Thoracic aorta (tissue), 2 donors: ENCODE measurements around the gene PBRM1. TPM values are rescaled to one million over a fixed set of nuclear protein-coding genes. Genes with fewer than 3 reads are reported as not detected.

Source experiments
- ATAC-seq: fragments of 150-250 bp; one replicate; pipeline ENCODE4 v1.8.0; 2017; ENCODE audit warnings: low read depth; ENCODE audit not compliant: insufficient number of reproducible peaks, low FRiP score
- DNase-seq: peaks from one replicate; pipeline ENCODE4 v3.0.0-alpha.2; 2020; ENCODE audit warnings: low spot score
- H3K27ac ChIP-seq, 2 donors: fragments of 200-600 bp; sonication (generic); 1 replicate in 1 of 2; 2 replicates in 1 of 2; pipeline ENCODE4 v1.5.1; 2016; ENCODE audit warnings: mild to moderate bottlenecking in 2 of 2, moderate library complexity in 2 of 2
- H3K27me3 ChIP-seq: fragments of 200-600 bp; sonication (generic); replicated peaks from 2 replicates; pipeline ENCODE4 v1.6.0; 2016; ENCODE audit warnings: mild to moderate bottlenecking; ENCODE audit not compliant: insufficient read depth
- H3K36me3 ChIP-seq: fragments of 200-600 bp; sonication (generic); one replicate; pipeline ENCODE4 v1.5.1; 2016
- H3K4me1 ChIP-seq, 2 donors: fragments of 200-600 bp; sonication (generic); 1 replicate in 1 of 2; 2 replicates in 1 of 2; pipeline versions ENCODE4 v1.5.1 to v1.6.0; 2016; ENCODE audit warnings: low read depth in 2 of 2, mild to moderate bottlenecking in 1 of 2; ENCODE audit not compliant: control insufficient read depth in 1 of 2
- H3K4me3 ChIP-seq: fragments of 200-600 bp; sonication (generic); 2 replicates; pipeline ENCODE4 v1.5.1; 2016; ENCODE audit warnings: mild to moderate bottlenecking
- H3K9me3 ChIP-seq: fragments of 200-600 bp; sonication (generic); 2 replicates; pipeline ENCODE4 v1.5.1; 2016
- CTCF ChIP-seq: fragments of 200-600 bp; sonication (generic); IDR thresholded peaks from one replicate; pipeline ENCODE4 v1.5.1; 2019; ENCODE audit warnings: antibody characterized with exemption
- total RNA-seq, 2 donors: library from RNA; depleted of rRNA; stranded (reverse); fragments of >200 nt; gene quantifications; one replicate each; pipeline versions ENCODE4 v1.1.0 to v1.2.3, GENCODE V29; 2016

The PBRM1 gene
- total RNA-seq, 2 donors from 2014 or later = 84.5 to 87.2 TPM

- ATAC-seq (no peak), DNase-seq (no peak)
- no peak overlapping the region for H3K4me3 ChIP-seq
- H3K4me1 ChIP-seq = no peaks in the 10 kb centered on the region
- TF ChIP-seq CTCF = no peak
- H3K9me3 ChIP-seq = no peaks in the 10 kb centered on the region
- H3K27me3 ChIP-seq = no peaks in the 10 kb centered on the region
- H3K27ac ChIP-seq = no peak overlapping the region
- H3K36me3 ChIP-seq = peaks cover 27% of the 10 kb centered on the region
Measured at GRCh38 chr3:52651592-52651991, 34.1 kb downstream of the PBRM1 start.

GRCh38 chr3:52650439-52650838 is 35.3 kb downstream of the PBRM1 start:
- Histone ChIP-seq H3K4me1 (no peaks in the 10 kb centered on the region), H3K9me3 (no peaks in the 10 kb centered on the region), H3K36me3 (peaks cover 24% of the 10 kb centered on the region), H3K4me3 (no peak overlapping the region), H3K27ac (peak overlapping the region in 1 of 2 donors; percentile 17), H3K27me3 (no peaks in the 10 kb centered on the region)
- no peak for TF ChIP-seq CTCF
- ATAC-seq = no peak
- DNase-seq = no peak

- H3K36me3 ChIP-seq = peaks cover 26% of the 10 kb centered on the region
- H3K4me1 ChIP-seq = no peaks in the 10 kb centered on the region
- DNase-seq (no peak), ATAC-seq (no peak)
- H3K27me3 ChIP-seq = no peaks in the 10 kb centered on the region
- peak overlapping the region in 1 of 2 donors; percentile 23 for H3K27ac ChIP-seq
- TF ChIP-seq CTCF = no peak
- H3K9me3 ChIP-seq = no peaks in the 10 kb centered on the region
- H3K4me3 ChIP-seq = no peak overlapping the region
Measured at GRCh38 chr3:52649461-52650210, 36.1 kb downstream of the PBRM1 start.

GRCh38 chr3:52645549-52645948 is 40.2 kb downstream of the PBRM1 start:
- no peaks in the 10 kb centered on the region for H3K27me3 ChIP-seq
- ATAC-seq (no peak), DNase-seq (no peak)
- no peaks in the 10 kb centered on the region for H3K9me3 ChIP-seq
- peaks cover 37% of the 10 kb centered on the region for H3K36me3 ChIP-seq
- no peak overlapping the region for H3K27ac ChIP-seq
- no peak overlapping the region for H3K4me3 ChIP-seq
- no peaks in the 10 kb centered on the region for H3K4me1 ChIP-seq
- no peak for TF ChIP-seq CTCF

- Histone ChIP-seq H3K4me1 (no peaks in the 10 kb centered on the region), H3K27me3 (no peaks in the 10 kb centered on the region), H3K9me3 (no peaks in the 10 kb centered on the region), H3K4me3 (no peak overlapping the region), H3K36me3 (peaks cover 31% of the 10 kb centered on the region), H3K27ac (no peak overlapping the region)
- TF ChIP-seq CTCF = no peak
- no peak for ATAC-seq
- DNase-seq = no peak
Measured at GRCh38 chr3:52636673-52637072, 49.0 kb downstream of the PBRM1 start.
